GM23338 (cell line): ENCODE measurements around the gene DIS3L. TPM values are rescaled to one million over a fixed set of nuclear protein-coding genes. Genes with fewer than 3 reads are reported as not detected.

ENCODE experiments used
- ATAC-seq: fragments of 200-7000 bp; cut with Tn5 transposase; 3 replicates; pipeline ENCODE4 v1.9.1; 2020
- DNase-seq: peaks from one replicate; pipeline ENCODE4 v3.0.0-alpha.2; 2015; ENCODE audit warnings: low spot score
- H2AFZ ChIP-seq: fragments of 200-600 bp; sonication (generic); 2 replicates; pipeline ENCODE4 v1.8.0; 2016; ENCODE audit warnings: antibody characterized with exemption, mild to moderate bottlenecking, moderate library complexity
- H3F3A ChIP-seq: fragments of 200-600 bp; sonication (generic); replicated peaks from 2 replicates; pipeline ENCODE4 v1.8.0; 2017; ENCODE audit warnings: antibody characterized with exemption, mixed run types, low read depth
- H3K27ac ChIP-seq: fragments of 200-600 bp; sonication (generic); 2 replicates; pipeline ENCODE4 v1.6.1; 2016; ENCODE audit warnings: low read depth
- H3K27me3 ChIP-seq: fragments of 200-600 bp; sonication (generic); 2 replicates; pipeline ENCODE4 v1.8.0; 2016; ENCODE audit warnings: mild to moderate bottlenecking, mixed run types, moderate library complexity; ENCODE audit not compliant: insufficient read depth
- H3K36me3 ChIP-seq: fragments of 200-600 bp; sonication (generic); 2 replicates; pipeline ENCODE4 v1.8.0; 2016; ENCODE audit warnings: mild to moderate bottlenecking; ENCODE audit not compliant: insufficient read depth
- H3K4me1 ChIP-seq: fragments of 200-600 bp; sonication (generic); 2 replicates; pipeline ENCODE4 v1.8.0; 2016; ENCODE audit warnings: mild to moderate bottlenecking, moderate library complexity; ENCODE audit not compliant: insufficient read depth
- H3K4me2 ChIP-seq: fragments of 200-600 bp; sonication (generic); 2 replicates; pipeline ENCODE4 v1.7.1; 2017; ENCODE audit warnings: mixed run types
- H3K4me3 ChIP-seq: fragments of 200-600 bp; sonication (generic); 2 replicates; pipeline ENCODE4 v1.6.1; 2016; ENCODE audit warnings: mixed run types
- H3K79me2 ChIP-seq: fragments of 200-600 bp; sonication (generic); replicated peaks from 2 replicates; pipeline ENCODE4 v1.8.0; 2017; ENCODE audit warnings: mild to moderate bottlenecking; ENCODE audit not compliant: insufficient read depth
- H3K9me2 ChIP-seq: fragments of 200-600 bp; sonication (generic); 2 replicates; pipeline ENCODE4 v1.8.0; 2017; ENCODE audit not compliant: insufficient read depth
- H4K20me1 ChIP-seq: fragments of 200-600 bp; sonication (generic); replicated peaks from 2 replicates; pipeline ENCODE4 v1.8.0; 2017; ENCODE audit warnings: mild to moderate bottlenecking; ENCODE audit not compliant: insufficient read depth
- H3K27ac Mint-ChIP-seq: 2 replicates; pipeline ENCODE4 v1.8.0; 2020; ENCODE audit warnings: inconsistent platforms, mild to moderate bottlenecking, moderate library complexity, mixed read lengths
- H3K27me3 Mint-ChIP-seq: 3 replicates; pipeline ENCODE4 v1.8.0; 2022; ENCODE audit warnings: low read depth, mild to moderate bottlenecking, moderate library complexity, mixed read lengths, inconsistent platforms; ENCODE audit not compliant: insufficient read depth, poor library complexity
- H3K36me3 Mint-ChIP-seq: 3 replicates; pipeline ENCODE4 v1.8.0; 2021; ENCODE audit warnings: low read depth, mild to moderate bottlenecking, inconsistent platforms, moderate library complexity, mixed read lengths
- H3K4me1 Mint-ChIP-seq: 3 replicates; pipeline ENCODE4 v1.8.0; 2020; ENCODE audit warnings: mild to moderate bottlenecking, inconsistent platforms, mixed read lengths
- H3K4me3 Mint-ChIP-seq: 3 replicates; pipeline ENCODE4 v1.8.0; 2021; ENCODE audit warnings: moderate library complexity, mild to moderate bottlenecking, inconsistent platforms, mixed read lengths
- H3K9me3 Mint-ChIP-seq: 3 replicates; pipeline ENCODE4 v1.8.0; 2020; ENCODE audit warnings: moderate library complexity, mild to moderate bottlenecking, inconsistent platforms, mixed read lengths
- CREB1 ChIP-seq: fragments of 250-450 bp; sonication (Bioruptor Pico); IDR thresholded peaks from 2 replicates; pipeline ENCODE4 v1.5.0; 2020; ENCODE audit warnings: low read depth, mild to moderate bottlenecking, moderate library complexity
- CTCF ChIP-seq, 2 experiments: fragments of 200-600 bp in 1 of 2; sonication (generic) in 1 of 2; conservative IDR thresholded peaks; 2 replicates each; pipeline versions ENCODE4 v1.5.1 to v1.6.1; 2016 to 2017; ENCODE audit warnings: antibody characterized with exemption in 2 of 2, low read depth in 2 of 2, mild to moderate bottlenecking in 2 of 2, moderate library complexity in 1 of 2
- ETS1 ChIP-seq: IDR thresholded peaks from 2 replicates; pipeline ENCODE4 v1.6.1; 2016; ENCODE audit warnings: antibody characterized with exemption
- EZH2 ChIP-seq: fragments of 200-600 bp; sonication (generic); IDR thresholded peaks from one replicate; pipeline ENCODE4 v1.8.0; 2017; ENCODE audit warnings: antibody characterized with exemption, mild to moderate bottlenecking, low read depth; ENCODE audit not compliant: unreplicated experiment
- EZH2phosphoT487 ChIP-seq: fragments of 200-600 bp; sonication (generic); IDR thresholded peaks from one replicate; pipeline ENCODE4 v1.8.1; 2018; ENCODE audit warnings: antibody characterized with exemption; ENCODE audit not compliant: unreplicated experiment
- JUNB ChIP-seq: IDR thresholded peaks from one replicate; pipeline ENCODE4 v1.6.1; 2016; ENCODE audit warnings: antibody characterized with exemption; ENCODE audit not compliant: unreplicated experiment
- NANOG ChIP-seq: IDR thresholded peaks from 2 replicates; pipeline ENCODE4 v1.6.1; 2016; ENCODE audit warnings: antibody characterized with exemption, borderline replicate concordance
- POLR2AphosphoS5 ChIP-seq: IDR thresholded peaks from 2 replicates; pipeline ENCODE4 v1.6.1; 2016; ENCODE audit warnings: antibody characterized with exemption, low read depth
- REST ChIP-seq: IDR thresholded peaks from one replicate; pipeline ENCODE4 v1.6.1; 2018; ENCODE audit warnings: antibody characterized with exemption; ENCODE audit not compliant: unreplicated experiment
- STAT1 ChIP-seq: IDR thresholded peaks from one replicate; pipeline ENCODE4 v1.6.1; 2016; ENCODE audit warnings: antibody characterized with exemption; ENCODE audit not compliant: unreplicated experiment
- ZNF114 ChIP-seq: fragments of 250-450 bp; sonication (Bioruptor Pico); IDR thresholded peaks from 2 replicates; pipeline ENCODE4 v1.5.0; 2020; ENCODE audit warnings: mild to moderate bottlenecking, moderate library complexity
- ZNF331 ChIP-seq: fragments of 250-450 bp; sonication (Bioruptor Pico); IDR thresholded peaks from 2 replicates; pipeline ENCODE4 v1.5.0; 2020; ENCODE audit warnings: low read depth, mild to moderate bottlenecking, moderate library complexity
- ZNF462 ChIP-seq: fragments of 250-450 bp; sonication (Bioruptor Pico); IDR thresholded peaks from 2 replicates; pipeline ENCODE4 v1.5.0; 2020; ENCODE audit warnings: mild to moderate bottlenecking, moderate library complexity
- polyA plus RNA-seq: library from polyadenylated mRNA; unstranded; fragments of >200 nt; fragmentation: Nextera tagmentation; extraction: Ambion mirVana; gene quantifications from 2 replicates; pipeline ENCODE4 v1.2.1, GENCODE V29; 2016
- total RNA-seq: library from RNA; depleted of rRNA; stranded (reverse); fragments of >200 nt; shearing (Covaris generic); gene quantifications from 2 replicates; pipeline ENCODE4 v1.2.3, GENCODE V29; 2014

The DIS3L gene
- total and polyA plus RNA-seq, 2 experiments from 2014 or later = 8.9 to 21.8 TPM

- Histone ChIP-seq H2AFZ (no peak overlapping the region), H3K9me2 (no peaks in the 10 kb centered on the region), H4K20me1 (no peaks in the 10 kb centered on the region), H3K27me3 (no peaks in the 10 kb centered on the region), H3K4me3 (no peak overlapping the region), H3K4me2 (no peak overlapping the region), H3K79me2 (no peaks in the 10 kb centered on the region), H3K36me3 (peaks cover 25% of the 10 kb centered on the region; the same call in 1 of the 2 replicates), H3K27ac (peak overlapping the region; percentile 46; the same call in 1 of the 2 replicates), H3K4me1 (no peaks in the 10 kb centered on the region), H3F3A (no peaks in the 10 kb centered on the region)
- Mint-ChIP-seq H3K4me1 (no peaks in the 10 kb centered on the region), H3K36me3 (peaks cover 56% of the 10 kb centered on the region), H3K4me3 (no peak overlapping the region), H3K27ac (no peak overlapping the region), H3K27me3 (no peaks in the 10 kb centered on the region), H3K9me3 (no peaks in the 10 kb centered on the region)
- no peak for DNase-seq
- ATAC-seq = no peak
- TF ChIP-seq STAT1 = no peak
- TF ChIP-seq NANOG = no peak
- TF ChIP-seq JUNB = no peak
- TF ChIP-seq REST = no peak
- no peak for TF ChIP-seq ZNF114 (CRISPR knock-in tag)
- TF ChIP-seq CTCF (conservative IDR thresholded peaks at IDR 0.05; ENCODE audit: low read depth in 2 of 2) = no peak
- no peak for TF ChIP-seq ZNF331
- TF ChIP-seq POLR2AphosphoS5 = no peak
- no peak for TF ChIP-seq ETS1
- TF ChIP-seq ZNF462 (CRISPR knock-in tag) = no peak
- no peak for TF ChIP-seq EZH2phosphoT487
- no peak for TF ChIP-seq CREB1 (CRISPR knock-in tag)
- TF ChIP-seq EZH2 = no peak
These were observed 34.4 kb downstream of the DIS3L start for GRCh38 chr15:66327736-66328135.
